Measurements from ENCODE around the gene ZBTB8OS.
"Not testable (repeated sequence)": the region's sequence is repeated elsewhere in the genome, so short reads cannot be mapped to it uniquely, and the experiment has no call there.

ZBTB8OS gene

DNA sequence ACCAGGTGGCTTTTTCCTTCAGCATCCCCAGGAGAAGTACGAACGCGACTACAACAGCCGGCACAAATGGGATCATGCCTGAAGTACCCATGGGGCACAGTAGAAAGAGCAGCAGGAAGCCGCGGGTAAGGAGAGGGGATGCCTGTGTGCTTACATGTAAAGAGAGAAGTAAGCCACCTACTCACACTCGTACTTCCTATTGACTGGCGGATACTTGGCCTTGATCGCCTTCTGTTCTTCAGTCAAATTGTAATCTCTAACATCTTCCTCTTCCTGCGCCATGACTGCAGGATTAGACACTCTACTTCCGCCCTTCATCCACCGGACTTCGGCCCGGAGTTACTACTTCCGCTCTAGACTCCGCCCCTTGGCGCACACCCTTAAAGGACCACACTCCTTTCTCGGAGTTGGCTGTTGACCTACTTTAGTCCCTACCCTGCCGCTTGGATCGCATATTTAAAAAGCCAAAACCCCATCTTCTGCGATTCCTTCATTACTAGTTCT, at the start of gene ZBTB8OS:
TSS of gene ZBTB8OS (minus strand) at position 303 of the 504 bp plus-strand sequence. CDS start at position 282, 21 bp downstream.
- H3K4me3 ChIP-seq (ENCODE audit: low read depth, low read length) = peak within 1 kb of the TSS; percentile 92

DNA sequence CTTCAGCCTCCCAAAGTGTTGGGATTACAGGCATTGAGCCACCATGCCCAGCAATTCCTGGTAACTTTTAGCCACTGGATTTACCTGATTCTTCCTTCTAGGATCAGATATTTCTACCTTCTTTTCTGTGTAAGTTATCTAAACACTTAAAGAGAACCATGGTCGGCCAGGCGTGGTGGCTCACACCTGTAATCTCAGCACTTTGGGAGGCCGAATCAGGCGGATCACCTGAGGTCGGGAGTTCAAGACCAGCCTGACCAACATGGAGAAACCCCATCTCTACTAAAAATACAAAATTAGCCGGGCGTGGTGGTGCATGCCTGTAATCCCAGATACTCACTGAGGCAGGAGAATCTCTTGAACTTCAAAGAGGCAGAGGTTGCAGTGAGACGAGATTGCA, 46.6 kb upstream of the ZBTB8OS start:
- not testable (repeated sequence) for H3K4me3 ChIP-seq (ENCODE audit: low read depth, low read length)

DNA sequence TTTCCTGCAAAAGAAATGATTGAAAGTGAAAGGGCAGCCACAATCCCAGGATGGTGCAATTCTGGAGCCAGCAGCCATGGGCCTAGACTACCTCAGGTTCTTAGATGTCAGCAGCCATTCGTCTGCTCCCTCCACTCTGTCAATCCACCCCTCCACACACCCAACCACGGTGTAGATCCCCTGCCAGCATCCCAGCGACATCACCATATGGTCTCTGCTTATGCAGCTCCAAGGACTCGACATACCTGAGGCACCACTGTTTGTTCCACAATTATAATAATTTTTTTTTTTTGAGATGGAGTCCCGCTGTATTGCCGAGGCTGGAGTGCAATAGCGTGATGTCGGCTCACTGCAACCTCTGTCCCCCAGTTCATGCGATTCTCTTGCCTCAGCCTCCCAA, 45.7 kb upstream of the ZBTB8OS start:
- H3K4me3 ChIP-seq (ENCODE audit: low read depth, low read length) = no peak overlapping the region

DNA sequence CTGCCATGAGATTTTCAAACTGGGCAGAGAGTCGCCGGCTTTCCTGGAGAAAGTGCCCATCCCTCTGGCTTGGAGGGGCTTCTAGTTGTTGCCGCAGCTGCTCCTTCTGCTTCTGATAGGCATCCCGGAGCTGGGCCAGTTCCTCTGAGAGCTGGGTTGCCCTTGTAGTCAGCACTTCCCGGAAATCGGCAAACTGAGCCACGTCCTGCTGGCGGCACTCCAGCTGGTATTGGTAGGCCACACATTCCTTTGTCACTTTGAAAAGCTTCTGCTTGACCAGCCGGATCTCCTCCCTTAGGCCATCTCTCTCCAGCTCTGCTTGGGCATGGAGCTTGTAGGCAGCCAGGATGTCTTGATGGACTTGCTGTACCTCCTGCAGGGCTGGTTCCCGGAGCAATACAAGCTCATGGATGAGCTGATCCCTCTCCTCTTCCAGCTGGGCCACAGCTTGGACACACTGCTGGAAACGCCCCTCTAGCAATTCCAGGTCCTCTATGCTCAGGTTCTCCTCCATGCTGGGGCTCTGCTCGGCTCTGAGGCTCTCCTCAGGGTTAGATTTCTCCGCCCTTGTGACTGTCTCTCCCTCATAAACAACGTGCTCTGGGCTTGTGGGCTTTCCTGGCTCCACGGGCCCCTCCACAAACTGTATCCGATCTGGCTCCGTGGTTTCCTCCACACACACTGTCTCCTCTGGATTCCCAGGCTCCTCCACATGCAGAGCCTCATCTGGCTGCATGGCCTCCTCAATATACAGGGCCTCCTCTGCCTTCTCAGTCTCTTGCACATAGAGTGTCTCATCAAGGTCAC, 45.0 kb upstream of the ZBTB8OS start:
- no peak overlapping the region for H3K4me3 ChIP-seq (ENCODE audit: low read depth, low read length)

DNA sequence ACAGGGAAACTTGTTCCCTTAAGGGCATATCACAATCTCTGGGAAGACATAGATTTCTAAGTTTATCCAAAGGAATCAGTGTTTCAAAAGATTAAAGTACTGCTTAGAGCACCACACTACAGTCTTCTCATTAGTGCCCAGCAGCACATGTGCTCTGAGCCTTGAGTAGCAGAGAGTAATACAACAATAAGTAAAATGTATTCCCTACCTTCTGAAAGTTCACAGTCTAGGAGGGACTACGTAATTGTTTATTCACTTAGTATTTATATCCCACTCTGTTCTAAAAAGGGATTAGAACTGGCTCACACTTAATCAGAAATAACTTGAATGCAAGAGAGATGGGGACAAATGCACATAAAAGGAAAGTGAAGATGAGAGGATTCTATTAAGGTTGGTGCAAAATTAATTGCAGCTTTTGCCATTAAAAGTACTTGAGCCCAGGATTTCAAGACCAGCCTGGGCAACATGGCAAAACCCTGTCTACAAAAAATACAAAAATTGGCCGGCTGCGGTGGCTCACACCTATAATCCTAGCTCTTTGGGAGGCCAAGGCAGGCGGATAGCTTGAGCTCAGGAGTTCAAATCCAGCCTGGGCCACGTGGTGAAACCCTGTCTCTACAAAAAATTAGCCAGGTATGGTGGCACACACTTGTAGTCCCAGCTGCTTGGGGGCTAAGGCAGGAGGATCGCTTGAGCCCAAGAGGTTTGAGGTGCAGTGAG, 43.3 kb upstream of the ZBTB8OS start:
- H3K4me3 ChIP-seq (ENCODE audit: low read depth, low read length) = no peak overlapping the region

DNA sequence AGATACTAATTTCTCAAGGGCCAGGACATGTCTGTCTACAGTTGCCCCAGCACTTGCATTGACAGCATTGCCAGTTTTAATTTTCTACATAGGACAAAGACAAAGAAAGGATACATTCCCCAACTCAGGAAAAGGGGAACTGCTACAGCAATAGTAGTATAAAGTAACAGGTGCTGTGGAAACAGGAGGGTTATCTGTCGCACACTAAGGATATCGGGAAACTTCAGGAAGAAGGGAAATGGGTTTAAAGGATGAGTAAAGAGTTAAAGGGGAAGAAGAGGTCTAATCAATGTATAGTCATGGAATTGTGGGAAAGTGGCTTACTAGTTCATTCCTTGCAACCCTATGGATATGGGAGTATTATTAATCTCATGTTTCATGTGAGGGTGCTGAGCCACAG, 36.0 kb upstream of the ZBTB8OS start:
- H3K4me3 ChIP-seq (ENCODE audit: low read depth, low read length) = no peak overlapping the region

DNA sequence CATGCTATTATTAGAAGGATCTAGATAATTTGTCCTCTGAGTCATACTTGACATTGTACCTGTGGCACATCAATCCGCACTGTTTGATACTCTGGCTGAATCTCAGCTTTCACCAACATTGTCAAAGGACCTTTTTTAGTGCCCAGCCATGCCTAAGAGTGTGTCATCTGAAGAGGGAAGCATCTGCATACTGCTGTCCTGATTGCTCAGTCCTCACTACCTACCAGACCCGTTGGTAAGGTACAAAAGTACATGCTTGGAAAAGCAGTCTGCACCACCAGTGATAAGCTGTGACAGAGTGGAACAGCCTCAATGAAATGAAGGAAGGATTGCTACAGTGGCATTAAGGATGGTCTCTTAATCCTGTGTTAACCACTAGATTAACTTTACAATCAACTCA, 35.1 kb upstream of the ZBTB8OS start:
- no peak overlapping the region for H3K4me3 ChIP-seq (ENCODE audit: low read depth, low read length)

DNA sequence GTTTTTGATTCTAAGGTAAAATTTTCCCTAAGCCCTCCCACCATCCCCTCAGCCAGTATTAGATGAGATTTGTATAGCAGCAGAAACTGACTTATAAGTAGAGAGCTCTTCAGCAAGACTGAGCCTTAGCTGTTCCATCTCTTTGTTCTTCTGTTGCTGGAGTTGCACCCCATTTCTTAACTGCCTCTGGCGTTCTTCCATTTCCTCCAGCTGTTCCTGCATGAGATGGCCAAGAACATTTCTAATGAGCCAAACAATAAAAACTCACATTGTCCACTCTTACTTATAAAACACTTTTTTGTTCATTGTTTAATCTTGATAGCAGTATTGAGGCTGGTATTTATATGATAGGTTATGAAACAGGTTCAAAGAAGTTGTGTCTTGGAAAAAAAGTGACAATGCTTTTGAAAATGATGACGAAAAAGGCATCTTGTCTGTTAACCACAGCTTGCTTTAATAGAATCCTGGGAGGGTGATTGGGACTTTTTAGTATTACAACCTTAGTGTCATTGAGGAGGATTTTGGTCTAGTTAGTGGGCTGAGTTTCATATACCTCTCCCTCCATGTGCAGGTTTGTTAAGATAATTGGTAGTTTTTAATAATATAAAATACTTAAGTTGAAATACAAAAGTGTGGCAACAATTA, 33.9 kb upstream of the ZBTB8OS start:
- no peak overlapping the region for H3K4me3 ChIP-seq (ENCODE audit: low read depth, low read length)

DNA sequence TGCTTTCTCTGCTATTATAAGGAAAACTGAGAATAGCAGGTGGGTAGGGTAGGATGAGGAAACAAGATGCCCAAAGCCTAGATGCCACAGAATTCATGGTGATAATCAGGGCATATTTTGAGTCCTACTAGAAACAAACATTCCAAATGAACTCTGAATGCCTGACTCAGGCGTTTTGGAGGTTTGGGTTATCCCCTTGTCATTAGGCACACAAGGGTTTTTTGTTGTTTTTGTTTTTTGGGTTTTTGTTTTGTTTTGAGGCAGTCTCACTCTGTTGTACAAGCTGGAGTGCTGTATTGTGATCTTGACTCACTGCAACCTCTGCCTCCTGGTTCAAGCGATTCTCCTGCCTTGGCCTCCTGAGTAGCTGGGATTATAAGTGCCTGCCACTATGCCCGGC, 33.0 kb upstream of the ZBTB8OS start:
- no peak overlapping the region for H3K4me3 ChIP-seq (ENCODE audit: low read depth, low read length)

DNA sequence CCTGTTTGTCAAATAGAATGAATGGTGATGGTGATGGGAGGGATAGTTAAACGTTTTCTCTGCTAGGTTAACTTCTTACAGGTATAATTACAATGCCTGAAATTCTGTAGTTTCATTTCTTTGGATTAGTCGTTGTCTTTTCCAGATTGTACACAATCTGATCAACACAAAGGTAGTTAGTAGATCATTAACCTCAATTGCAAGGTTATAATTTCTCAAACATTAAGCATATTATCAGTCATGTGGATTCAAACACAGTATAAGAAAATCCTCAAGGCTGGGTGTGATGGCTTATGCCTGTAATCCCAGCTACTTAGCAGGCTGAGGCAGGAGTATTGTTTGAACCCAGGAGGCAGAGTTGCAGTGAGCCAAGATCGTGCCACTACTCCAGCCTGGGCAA, 31.6 kb upstream of the ZBTB8OS start:
- no peak overlapping the region for H3K4me3 ChIP-seq (ENCODE audit: low read depth, low read length)

DNA sequence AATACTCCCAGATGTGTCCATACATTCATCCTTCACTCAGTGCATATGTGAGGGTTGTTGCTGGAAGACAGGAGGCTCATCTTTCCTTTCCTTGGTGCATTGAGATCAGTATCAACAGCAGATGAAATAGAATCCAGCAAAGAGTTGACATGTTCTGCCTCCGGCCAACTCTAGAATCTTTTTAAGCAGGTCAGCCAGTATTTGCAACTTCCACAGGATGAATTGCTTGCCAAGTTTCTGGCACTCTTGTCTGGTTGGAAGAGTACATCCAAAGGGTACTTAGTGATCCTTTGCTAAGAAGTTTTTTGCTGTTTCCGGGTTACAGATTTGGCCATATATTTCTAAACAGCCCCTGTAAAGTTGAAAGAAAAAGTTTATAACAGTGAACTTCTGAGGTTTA, 31.2 kb upstream of the ZBTB8OS start:
- H3K4me3 ChIP-seq (ENCODE audit: low read depth, low read length) = no peak overlapping the region

DNA sequence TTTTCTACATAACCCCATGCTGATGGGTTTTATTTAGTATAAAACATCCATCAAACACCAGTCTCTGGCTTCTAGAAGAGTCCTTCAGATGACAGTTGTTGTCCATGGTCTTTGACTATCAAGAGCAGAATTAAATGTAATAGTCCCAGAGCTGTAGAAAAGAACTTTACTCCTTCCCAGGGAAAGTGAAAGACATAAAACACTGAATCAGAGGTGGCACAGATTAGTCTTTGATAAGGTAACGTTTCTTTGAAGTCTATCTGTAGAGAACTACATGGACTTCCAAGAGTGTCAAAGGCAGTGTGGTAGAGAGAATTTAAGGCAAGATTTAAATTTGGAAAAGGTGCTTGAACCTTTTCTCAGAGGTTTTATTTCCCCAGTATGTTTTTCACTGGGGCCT, 30.3 kb upstream of the ZBTB8OS start:
- H3K4me3 ChIP-seq (ENCODE audit: low read depth, low read length) = no peak overlapping the region

DNA sequence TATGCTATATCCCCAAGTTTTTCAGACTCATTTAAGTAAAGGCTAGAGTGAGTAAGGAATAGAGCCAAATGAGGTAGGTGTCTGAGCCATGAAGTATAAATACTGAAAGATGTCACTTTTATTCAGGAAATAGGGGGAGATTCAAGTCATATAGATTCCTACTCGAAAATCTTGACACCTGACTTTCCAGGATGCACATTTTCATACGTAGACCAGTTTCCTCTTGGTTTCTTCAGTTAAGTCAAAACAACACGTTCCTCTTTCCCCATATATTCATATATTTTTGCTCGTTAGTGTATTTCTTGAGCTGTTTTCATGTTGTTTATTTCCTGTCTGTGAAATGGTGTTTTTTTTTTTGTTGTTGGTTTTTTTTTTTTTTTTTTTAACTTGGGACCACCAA, 29.6 kb upstream of the ZBTB8OS start:
- not testable (repeated sequence) for H3K4me3 ChIP-seq (ENCODE audit: low read depth, low read length)

DNA sequence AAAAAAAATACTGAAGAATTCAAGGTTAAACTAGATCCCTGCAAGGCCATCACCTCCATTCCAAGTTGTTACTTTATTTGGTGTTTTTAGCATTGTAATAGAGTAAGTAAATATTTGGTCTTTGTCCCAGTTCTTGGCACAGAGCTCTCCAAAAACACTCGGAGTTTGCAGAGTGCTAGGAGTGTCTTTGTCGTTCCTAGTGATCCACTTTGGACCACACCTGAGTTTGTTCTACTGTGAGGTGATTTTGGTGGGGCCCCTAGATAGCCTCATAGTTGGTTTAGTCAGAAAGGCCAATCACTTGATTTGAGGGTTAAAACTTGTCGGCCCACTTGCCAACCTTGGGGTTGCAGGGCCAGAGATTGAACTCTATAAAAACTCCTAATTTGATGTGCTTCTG, 26.6 kb upstream of the ZBTB8OS start:
- H3K4me3 ChIP-seq (ENCODE audit: low read depth, low read length) = no peak overlapping the region

DNA sequence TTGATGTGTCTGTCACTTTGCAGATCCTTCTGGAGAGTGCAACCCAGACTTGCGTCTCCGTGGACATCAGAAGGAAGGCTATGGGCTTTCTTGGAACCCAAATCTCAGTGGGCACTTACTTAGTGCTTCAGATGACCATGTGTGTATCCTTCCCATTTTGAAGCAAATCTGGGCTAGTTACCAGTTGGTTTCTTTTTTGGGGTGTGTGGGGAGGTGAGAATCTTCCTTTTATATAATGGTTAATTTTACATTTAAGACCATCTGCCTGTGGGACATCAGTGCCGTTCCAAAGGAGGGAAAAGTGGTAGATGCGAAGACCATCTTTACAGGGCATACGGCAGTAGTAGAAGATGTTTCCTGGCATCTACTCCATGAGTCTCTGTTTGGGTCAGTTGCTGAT, 18.4 kb upstream of the ZBTB8OS start:
- not testable (repeated sequence) for H3K4me3 ChIP-seq (ENCODE audit: low read depth, low read length)

DNA sequence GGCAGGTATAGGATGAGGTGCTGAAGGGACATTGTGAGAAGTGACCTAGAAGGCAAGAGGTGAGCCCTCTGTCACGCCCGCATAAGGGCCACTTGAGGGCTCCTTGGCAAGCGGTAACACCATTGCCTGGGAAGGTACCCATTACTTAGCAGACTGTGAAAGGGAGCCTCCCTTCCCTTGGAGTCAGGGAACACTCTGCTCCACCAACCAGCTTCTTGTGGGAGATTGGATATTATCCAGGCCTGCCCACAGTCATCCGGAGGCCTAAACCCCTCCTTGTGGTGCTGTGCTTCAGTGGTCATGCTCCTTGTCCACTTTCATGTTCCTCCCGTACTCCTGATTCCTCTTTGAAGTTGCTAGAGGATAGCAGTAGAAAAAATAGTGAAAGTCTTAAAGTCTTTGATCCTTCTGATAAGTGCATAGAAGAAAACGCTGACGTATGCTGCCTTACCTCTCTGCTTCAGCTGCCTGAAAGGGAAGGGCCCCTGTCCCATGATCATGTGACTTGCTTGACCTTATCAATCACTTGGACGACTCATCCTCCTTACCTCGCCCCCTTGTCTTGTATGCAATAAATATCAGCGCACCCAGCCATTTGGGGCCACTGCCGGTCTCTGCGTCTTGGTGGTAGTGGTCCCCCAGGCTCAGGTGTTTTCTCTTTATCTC, 16.7 kb upstream of the ZBTB8OS start:
- H3K4me3 ChIP-seq (ENCODE audit: low read depth, low read length) = no peak overlapping the region

DNA sequence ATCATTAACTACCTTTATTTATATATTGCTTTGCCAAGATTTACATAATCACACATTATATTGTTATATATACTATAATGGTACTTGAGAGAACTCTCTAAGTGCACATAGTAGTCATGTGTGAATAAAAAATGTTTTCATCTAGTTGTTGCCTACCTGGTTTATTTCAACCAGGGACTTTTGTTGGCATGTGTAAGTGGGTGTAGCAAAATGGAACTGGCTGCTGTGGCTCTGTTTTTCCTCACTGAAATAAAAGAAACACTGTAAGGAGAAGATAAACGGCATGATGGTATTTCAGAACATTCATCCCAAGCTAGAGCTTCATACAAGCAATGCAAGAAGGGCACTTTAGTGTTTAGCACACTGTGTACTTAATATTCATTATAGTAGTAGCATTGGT, 15.6 kb upstream of the ZBTB8OS start:
- H3K4me3 ChIP-seq (ENCODE audit: low read depth, low read length) = no peak overlapping the region

DNA sequence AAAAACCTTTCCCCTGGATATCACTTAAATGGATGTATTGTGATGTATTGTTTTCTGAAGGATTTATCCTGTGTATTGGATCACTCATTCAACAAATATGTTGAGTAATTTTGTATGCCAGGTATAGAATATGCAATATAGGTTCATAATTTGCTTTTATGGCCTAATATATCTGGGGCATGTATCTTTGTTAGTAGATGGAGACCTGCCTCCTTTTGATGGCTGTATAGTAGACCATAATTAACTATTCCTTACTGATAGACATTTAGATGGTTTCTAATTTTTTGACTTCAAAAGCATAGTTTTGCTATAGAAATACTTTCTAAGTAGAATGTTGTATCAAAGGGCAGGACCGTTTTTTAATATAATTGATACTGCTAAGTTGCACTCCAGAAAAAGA, 9.2 kb upstream of the ZBTB8OS start:
- no peak overlapping the region for H3K4me3 ChIP-seq (ENCODE audit: low read depth, low read length)

DNA sequence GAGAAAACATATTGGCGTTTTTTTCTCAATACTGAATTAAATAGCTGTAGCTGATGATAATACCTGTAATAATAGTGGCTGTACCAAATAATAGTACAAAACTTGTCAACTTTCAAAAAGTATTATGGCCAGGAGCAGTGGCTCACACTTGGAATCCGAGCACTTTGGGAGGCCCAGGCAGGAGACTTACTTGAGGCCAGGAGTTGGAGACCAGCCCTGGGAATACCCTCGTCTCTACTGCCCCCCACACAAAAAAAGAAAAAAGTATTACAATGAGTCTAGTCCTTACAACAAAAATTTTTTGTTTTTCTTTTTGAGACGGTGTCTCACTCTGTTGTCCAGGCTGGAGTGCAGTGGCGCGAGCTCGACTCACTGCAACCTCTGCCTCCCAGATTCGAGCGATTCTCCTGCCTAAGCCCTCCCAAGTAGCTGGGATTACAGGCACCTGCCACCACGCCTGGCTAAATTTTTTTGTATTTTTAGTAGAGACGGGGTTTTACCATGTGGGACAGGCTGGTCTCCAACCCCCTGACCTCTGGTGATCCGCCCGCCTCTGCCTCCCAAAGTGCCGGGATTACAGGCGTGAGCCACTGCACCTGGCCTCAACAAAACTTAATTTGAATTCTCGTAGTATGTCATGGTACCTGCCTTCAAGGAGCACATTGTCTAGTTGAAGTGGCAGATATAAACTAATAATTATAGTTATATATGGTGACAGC, 2.1 kb upstream of the ZBTB8OS start:
- H3K4me3 ChIP-seq (ENCODE audit: low read depth, low read length) = peak overlapping the region; percentile 92

DNA sequence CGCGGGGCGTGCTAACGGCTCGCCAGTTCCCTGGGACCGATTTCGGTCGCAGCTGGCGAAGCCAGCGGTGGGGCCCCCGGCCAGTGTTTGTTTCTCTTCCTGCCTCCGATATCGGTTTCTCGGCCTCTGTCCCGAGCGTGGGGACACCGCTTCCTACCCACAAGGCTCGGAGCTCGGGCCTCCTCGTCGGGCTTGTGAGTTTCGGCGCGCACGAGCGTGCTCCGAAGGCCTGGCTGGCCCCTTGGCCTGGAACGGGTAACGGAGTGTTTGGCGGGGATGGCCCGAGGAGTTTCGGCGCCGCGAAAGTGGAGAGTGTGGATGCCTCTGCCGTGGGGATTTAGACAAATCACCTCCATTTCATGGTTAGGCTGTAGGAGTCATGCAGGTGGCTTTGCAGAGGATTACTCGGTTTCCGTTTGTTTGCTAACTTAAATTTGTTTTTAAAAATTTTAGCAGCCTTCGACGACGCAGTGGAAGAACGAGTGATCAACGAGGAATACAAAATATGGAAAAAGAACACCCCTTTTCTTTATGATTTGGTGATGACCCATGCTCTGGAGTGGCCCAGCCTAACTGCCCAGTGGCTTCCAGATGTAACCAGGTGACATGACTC, 1.2 kb upstream of the ZBTB8OS start:
- H3K4me3 ChIP-seq (ENCODE audit: low read depth, low read length) = peak overlapping the region; percentile 92

All from iPS-11a (cell line).